Ramos (cell line): ENCODE results near the gene UBN1.
"Not testable (repeated sequence)": the region's sequence is repeated elsewhere in the genome, so short reads cannot be mapped to it uniquely, and the experiment has no call there.

Experiments used
- in situ Hi-C: fragments of 300-500 bp; cut with MboI; formaldehyde crosslinking; loops from one replicate; pipeline ENCODE4 v1.14.3; 2022; ENCODE audit warnings: low sequenced_read_pairs; ENCODE audit not compliant: unreplicated experiment

The UBN1 gene

GRCh38 chr16:4924593-4925292, 77.5 kb downstream of the UBN1 start:
- in situ Hi-C loops, result no loop called here

GRCh38 chr16:4925293-4925607, 78.0 kb downstream of the UBN1 start:
- in situ Hi-C loops, result no loop called here

GRCh38 chr16:4925791-4926190, 78.5 kb downstream of the UBN1 start:
- in situ Hi-C loops, result no loop called here

DNA sequence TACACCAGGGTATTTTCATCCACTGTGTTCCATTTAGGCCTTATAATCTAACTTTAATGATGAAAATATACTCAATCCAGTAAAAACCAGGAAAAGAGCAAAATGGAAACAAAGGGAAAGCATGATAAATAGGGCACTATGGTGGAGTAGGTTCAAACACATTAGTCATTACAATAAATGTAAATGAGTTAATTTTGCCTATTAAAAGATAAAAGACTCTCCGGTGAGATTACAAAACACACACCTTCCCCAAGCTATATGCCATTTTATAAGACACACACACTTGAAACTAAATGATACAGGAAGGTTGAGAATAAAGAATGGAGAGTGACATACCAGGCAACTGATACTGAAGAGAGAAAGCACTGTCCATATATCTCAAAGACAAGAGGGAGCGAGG, 79.6 kb downstream of the UBN1 start:
- in situ Hi-C loops, result no loop called here

DNA sequence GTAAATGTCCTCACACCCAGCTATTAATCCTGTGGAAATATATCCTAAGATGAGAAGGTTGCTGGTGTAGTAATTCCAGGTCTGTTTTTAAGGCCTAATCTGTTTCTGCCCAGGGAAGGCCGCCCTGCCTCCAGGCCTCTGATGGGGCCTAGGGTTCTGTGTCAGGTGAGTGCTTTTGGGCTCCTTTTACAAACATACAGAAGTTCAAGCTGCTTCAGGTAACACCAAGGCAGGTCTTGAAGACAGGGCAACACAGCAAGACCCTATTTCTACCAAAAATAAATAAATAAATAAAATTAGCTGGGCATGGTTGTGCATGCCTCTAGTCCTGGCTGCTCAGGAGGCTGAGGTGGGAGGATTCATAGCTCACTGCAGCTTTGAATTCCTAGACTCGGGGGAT, 80.4 kb downstream of the UBN1 start:
- in situ Hi-C loops, result no loop called here

DNA sequence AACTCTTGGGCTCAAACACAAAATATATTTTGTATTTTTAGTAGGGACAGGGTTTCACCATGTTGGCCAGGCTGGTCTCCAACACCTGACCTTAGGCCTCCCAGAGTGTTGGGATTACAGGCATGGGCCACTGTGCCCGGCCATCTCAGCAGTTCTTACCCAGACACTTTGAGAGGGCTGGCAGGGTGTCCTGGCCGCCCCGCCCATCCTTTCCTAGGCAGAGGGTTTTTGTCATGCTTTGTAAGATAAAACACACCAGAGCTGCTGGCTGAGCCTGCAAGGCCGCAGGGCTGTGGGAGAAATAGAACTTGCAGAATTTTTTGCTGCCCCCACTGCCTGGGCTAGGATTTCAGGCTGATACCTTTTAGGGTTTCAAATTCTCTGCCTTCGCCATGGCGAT, 80.9 kb downstream of the UBN1 start:
- in situ Hi-C loops, result no loop called here

- in situ Hi-C loops, result not testable (repeated sequence)
Measured at GRCh38 chr16:4929619-4930018, 82.3 kb downstream of the UBN1 start.

DNA sequence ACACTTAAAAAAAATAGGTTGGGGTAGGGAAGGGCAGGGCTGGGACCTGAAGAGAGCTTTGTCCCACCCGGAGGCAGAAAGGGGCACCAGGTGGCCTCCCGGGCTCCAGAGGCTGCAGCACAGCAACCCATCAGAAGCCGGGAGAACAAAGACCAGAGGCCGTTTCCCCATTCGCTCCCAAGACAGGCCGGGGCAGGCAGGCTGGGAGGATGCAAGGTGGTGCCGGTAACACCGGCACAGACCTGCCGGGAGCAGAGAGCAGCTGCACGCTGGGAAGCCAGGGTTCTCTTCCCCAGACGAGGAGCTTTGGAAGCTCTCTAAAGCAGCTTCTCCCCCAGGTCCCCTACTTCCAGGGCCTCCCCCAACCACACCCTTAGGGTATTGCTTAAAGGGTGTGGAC, 84.1 kb downstream of the UBN1 start:
- in situ Hi-C loops, result no loop called here
